Astrocyte (in vitro differentiated cells and primary cell): Measurements from ENCODE around the gene HLA-DMB.

ENCODE experiments used
- CTCF ChIP-seq: IDR thresholded peaks from 2 replicates; pipeline ENCODE4 v1.5.1; 2011; ENCODE audit warnings: low read depth, mild to moderate bottlenecking, inconsistent platforms, low read length, moderate library complexity; ENCODE audit not compliant: insufficient read depth
- EZH2 ChIP-seq: IDR thresholded peaks from 2 replicates; pipeline ENCODE4 v1.6.1; 2012; ENCODE audit warnings: mild to moderate bottlenecking, low read length, inconsistent platforms; ENCODE audit not compliant: insufficient read depth

DNA sequence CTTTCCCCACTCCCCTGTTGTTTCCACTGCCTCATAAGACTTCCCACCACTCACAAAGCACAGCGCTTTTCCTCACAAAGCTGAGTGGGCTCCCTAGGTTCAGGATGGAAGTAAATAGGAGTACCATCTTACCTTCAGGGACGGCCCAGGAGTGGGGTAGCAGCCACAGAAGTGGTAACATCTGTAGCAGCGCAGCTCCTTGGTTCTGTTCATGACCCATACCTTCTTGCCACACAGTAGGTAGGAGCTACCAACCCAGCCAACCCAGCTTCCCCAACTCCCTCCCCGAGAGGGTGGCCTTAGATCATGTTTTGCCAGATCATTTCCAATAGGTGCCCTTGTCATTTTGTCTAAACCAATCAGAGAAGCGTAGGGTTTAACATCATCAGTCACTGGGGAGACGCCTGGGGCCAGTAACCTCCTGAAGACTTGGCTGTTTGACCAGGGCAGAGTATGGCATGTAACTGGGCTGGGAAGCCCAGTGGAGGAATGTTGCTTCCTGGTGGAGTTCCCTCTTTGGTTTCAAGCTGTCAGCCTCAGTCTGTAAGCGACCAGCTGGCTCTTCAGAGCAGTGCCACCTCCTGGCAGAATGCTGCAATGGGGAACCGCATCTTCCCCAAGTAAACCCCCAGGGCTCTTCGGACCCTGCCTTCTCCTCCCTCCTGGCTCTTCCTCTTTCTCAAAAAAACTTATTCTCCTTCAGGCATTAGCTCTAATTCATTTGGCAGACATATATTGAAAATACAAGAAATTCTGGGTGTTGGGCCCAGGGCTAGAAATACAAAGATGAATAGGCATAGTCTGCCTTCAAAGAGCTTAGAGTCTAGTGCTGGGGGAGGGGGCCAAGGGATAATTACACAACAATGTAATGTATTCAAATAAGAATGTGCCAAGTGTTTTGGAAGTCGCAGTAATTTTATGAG lies 12.2 kb upstream of the HLA-DMB start, which contains the start of gene HLA-DMA:
- TF ChIP-seq CTCF (peak; percentile 69), EZH2 (no peak)
